Activated CD8-positive, alpha-beta memory T cell treated with anti-CD3 and anti-CD28 coated beads, Interleukin-2, amount 50 U/mL, for 4 hours (primary cell): ENCODE results near the gene AAGAB.
"Not testable (repeated sequence)": the region's sequence is repeated elsewhere in the genome, so short reads cannot be mapped to it uniquely, and the experiment has no call there.

Experiments used
- DNase-seq: peaks from one replicate; pipeline ENCODE4 v3.0.0-alpha.2; 2020

Gene AAGAB, protein sequence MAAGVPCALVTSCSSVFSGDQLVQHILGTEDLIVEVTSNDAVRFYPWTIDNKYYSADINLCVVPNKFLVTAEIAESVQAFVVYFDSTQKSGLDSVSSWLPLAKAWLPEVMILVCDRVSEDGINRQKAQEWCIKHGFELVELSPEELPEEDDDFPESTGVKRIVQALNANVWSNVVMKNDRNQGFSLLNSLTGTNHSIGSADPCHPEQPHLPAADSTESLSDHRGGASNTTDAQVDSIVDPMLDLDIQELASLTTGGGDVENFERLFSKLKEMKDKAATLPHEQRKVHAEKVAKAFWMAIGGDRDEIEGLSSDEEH

DNA sequence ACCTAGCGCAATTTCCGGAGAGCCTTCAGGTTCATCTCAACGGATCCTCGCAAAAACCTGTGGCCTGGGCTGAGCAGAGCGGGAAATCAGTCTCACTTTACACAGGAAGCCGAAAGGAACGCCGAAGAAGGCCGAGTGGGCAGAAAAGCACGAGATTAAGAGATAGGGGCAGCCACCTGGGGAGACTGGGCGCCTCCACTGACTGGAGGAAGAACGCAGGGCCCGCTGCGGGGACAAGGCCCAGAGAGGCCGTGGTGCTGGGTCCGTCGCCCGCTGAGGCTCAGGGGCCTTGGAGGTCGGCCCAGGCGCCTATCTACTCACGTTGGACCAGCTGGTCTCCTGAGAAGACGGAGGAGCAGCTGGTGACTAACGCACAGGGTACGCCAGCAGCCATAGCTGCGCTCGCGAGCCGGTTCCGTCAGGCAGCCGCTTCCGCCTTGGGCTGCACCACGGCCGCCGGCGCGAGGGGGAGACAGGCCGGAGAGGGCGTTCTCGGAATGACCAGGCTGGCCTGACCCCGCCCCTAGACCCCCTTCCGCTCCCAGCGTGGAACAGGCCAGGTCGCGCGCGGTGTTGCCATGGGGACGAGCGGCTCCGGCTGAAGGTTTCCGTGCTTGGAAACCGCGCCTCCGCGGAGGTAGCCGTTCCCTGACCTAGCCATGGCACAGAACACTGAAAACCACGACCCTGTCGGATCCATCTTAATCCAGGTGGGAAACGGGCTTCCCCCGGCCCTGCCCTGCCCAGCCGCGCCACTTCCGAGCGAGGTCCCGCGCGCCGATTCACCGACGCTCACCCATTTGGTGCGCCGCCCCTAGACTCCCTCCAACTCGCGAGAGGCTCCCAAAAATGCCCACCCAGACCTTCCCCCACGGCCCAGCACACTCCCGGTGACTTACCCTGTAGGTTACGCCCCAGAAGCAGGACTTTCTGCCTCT lies at the start of gene AAGAB, which contains the start of gene IQCH:
TSS of gene AAGAB (minus strand) at position 424 of the 938 bp plus-strand sequence. CDS start at position 394, 30 bp downstream.
TSS of gene IQCH (plus strand) at position 549 of the 938 bp plus-strand sequence. CDS start at position 660, 111 bp downstream.
- DNase-seq, result peak; percentile 99

DNA sequence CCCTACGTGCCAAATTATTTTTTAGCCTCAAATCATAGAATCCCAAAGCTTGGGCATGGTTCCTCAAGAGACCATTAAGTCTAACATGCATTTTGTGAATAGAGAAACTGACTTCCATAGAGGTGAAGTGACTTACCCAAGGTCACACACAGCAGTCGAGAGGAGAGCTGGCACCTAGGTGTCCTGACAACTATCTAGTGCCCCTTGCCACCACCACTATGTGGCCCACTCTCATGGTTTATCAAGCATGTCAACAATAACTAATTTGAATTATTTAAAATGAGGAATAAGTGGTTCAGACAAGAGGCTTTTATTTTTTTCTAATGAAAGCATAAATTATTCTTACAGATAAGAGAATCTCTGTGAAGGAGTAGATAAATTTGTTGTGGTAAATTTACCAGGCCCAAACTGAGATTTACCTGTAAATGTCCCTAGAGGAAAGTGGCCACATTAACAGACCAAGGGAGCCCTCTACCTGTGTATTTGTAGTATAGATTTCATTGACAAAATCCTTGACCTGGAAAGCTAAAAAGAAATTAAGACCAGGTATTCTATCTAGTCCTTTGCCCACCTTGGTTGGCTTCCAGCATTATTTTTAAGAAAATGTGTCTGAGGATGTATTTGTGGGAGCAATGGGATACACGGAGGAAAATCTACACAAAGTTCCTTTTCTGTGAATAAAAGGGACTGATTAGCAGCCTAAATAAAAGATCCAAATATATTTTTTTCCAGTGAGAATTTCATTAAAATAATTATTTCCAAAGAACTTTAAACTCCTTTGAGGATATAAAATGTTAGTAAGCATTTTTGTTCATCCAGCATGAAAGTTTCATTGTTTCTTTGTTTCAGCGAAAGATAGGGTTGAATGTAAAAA lies 49.3 kb upstream of the AAGAB start:
- no peak for DNase-seq

DNA sequence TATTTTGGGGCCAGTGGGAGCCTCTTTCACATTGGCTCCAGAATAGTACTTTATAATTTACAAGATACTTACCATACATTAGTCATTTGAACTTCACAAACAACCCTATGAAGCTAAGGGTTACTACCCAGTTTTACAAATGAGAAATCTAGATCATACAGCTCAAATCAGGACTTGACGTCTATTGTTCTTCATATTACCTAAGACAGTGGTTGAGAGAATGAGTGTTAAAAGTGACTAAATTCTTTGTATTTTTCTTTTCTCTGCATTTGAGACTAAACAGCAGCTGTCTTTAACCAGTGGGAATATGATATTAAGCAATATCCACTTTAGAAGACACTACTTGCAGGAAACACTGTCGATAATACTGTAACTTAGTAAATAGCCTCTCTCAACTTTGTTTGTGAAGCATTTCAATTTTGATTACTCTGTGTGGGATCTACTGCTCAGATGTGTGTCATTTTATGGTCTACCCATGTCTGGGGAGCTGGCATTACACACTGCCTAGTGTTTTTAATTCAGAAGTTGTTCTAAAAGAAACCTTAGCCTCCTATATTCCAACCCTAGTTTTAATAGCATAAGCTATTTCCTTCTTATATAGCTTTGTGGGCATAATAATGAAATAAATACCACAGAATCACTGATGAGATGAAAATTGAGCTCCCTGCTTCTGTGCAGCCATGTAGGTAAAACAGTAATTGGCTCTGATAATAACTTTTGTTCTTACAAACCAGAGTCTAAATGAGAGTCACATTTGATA lies 46.0 kb upstream of the AAGAB start:
- no peak for DNase-seq

DNA sequence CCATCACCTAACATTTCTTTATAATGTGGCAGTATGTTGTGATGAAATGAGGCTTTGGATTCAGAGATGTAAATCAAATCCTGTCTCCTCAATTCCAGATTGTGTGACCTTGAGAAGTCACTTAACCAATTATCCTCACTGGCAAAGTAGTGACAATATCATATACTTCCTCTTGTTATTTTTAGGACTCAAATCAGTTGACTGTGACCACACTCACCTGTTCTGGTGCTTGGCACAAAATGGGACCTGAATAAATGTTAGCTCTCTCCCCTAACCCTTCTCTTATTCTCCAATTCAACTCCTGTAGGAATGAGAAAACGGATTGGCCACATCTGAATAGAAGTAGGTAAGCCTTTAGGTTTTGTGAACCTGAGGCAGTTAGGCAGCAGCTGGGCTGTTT lies 42.2 kb upstream of the AAGAB start:
- no peak for DNase-seq

DNA sequence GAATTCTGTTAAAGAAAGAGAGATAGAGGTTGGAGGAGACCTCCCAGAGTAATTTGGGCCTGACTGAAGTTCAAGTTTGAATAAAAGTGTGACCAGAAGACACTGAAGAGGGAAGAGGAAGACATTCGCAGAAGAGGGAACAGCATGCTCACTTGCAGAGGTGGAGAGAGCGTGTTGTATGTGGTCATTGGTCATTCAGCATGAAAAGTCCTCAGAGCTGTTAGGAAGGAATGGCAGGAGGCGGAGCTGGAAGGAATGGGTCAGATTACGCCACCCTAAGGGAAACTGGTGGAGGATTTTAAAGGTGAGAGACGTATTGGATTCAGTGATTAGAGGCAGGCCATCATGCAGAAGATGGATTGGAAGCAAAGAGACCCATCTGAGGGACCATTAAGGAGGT lies 41.7 kb upstream of the AAGAB start:
- no peak for DNase-seq

DNA sequence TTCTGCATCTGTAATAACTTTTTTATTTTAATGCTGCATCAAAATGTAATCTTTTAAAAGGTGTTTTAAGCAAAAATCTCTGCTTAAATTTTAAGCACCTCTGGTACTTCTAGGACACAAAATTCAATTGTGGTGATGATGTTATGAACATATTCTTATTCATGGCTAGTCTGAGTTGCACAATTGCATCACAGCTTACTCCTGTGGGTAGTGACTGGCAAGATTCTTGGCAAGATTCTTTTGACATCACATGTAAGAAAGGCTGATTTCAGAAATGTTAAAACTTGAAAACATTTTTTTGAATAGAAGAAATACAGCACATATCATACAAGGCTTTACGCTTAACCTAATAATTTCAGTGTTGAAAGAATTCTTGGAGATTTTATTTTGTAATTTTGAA lies 35.9 kb upstream of the AAGAB start:
- DNase-seq, result no peak

DNA sequence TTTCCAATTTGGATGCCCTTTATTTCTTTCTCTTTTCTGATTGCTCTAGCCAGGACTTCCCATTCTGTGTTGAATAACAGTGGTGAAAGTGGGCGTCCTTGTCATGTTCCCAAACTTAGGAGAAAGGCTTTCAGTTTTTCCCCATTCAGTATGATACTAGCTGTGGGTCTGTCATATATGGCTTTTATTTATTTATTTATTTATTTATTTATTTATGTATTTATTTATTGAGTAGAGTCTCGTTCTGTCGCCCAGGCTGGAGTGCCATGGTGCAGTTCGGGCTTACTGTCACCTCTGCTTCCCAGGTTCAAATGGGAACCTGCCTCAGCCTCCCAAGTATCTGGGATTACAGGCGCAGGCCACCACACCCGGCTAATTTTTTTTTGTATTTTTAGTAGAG lies 31.9 kb upstream of the AAGAB start:
- not testable (repeated sequence) for DNase-seq

DNA sequence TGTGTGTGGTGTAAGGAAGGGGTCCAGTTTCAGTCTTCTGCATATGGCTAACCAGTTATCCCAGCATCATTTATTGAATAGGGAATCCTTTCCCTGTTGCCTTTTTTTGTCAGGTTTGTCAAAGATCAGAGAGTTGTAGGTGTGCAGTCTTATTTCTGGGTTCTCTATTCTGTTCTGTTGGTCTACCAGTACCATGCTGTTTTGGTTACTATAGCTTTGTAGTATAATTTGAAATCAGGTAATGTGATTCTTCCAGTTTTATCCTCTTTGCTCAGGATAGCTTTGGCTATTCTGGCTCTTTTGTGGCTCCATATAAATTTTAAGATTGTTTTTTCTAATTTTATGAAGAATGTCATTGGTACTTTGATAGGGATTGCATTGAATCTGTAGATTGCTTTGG lies 31.2 kb upstream of the AAGAB start:
- not testable (repeated sequence) for DNase-seq

DNA sequence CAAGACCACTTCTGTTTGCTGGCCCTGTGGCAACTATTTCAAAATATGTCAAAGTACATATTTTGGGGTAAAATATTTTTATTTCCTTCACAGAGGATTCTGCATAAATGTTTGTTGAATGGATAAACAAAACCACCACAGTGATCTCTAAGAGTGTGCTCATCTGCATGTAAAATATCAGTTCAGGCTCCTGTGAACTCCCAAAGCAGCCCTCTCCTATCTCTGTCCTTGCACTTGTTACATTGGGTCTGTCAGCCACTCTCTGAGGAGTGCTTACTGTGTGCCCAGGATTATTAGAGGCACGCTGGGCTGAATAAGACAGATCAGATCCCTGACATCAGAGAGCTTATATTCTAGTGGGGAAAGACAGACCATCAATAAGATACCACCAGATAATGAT lies 27.3 kb upstream of the AAGAB start:
- no peak for DNase-seq

DNA sequence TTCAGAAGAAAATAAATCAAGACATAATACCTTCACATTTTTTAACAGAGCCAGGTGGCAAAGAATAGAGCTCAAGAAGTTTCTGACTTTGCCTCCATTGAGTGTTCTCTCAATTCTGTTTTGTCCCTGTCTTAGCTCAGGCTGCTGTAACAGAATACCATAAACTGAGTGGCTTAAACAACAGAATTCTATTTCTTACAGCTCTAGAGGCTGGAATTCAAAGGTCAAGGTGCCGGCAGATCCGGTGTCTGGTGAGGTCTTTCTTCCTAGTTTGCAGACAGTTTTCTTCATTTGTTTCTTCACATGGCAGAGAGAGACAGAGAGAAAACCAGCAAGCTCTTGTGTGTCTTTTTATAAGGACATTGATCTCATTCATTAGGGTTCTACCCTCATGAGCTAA lies 25.8 kb upstream of the AAGAB start:
- DNase-seq, result no peak

DNA sequence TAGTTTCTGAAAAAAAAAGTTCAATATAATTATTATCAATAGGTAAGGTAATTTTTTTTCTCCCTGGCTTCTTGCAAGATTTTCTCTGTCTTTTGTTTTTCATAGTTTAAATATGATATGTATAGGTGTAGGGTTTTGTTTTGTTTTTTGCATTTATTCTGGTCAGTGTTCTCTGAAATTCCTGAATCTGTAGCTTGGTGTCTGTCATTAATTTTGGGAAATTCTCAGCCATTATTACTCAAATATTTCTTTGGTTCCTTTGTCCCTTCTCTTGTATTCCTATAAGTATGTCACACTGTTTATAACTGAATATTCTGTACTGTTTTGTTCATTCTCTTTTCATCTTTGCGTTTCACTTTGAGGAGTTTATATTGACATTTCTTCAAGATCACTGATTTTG lies 22.2 kb upstream of the AAGAB start:
- no peak for DNase-seq

DNA sequence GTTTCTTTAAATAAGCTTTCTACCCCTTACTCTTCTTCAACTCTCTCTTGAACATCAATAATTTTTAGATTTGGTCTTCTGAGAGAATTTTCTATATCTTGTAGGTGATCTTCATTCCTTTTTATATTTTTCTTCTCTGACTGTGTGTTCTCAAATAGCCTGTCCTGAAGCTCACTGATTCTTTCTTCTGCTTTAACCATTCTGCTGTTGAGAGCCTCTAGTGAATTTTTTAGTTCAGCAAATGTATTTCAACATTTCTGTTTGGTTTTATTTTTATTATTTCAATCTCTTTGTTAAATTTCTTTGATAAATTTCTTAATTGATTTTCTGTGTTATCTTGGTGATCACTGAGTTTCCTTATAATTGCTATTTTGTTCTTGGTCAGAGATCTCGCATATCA lies 19.8 kb upstream of the AAGAB start:
- no peak for DNase-seq

DNA sequence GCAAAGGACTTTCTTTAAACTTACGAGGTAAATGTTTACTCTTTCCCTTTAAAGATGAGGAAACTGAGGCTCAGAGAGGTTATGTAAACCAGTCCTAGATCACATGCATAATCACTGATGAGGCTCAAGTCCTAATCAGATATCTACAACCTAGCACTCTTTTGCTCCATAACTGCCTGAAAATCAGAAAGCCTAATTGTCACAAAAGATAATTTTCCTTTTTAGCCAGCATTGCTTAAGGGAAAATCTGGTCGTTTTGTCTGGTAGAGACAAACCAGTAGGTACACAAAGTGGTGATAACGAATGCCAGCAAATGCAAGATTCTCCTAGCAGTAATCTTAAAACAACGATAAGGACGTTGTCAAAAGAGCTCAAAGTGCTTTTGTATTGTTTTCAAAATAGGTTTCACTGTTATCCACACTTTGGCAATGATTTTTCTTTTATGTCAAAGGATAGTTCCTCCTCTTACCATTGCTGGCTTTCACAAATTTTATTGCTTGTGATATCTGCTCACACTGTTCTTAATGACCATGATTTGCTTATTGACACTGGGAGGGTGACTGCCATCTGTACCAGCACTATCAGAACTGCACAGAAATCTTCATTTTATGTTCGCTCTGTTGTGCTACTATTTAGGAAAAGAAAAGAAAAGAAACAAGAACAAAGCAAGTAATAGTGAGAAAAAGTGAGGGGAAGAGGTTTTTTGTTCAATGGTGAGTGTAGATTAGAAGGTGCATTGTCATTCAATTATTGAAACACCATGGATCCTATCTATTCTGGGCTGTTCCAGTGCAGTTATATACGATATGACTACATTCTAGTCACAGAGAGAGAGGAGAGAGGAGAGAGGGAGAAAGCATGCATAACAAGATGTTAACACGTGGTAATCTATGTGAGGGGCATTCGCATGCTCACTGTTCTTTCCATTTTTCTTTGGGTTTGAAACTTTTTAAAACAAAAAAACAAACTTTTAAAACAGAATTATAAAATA lies 13.8 kb upstream of the AAGAB start:
- no peak for DNase-seq

DNA sequence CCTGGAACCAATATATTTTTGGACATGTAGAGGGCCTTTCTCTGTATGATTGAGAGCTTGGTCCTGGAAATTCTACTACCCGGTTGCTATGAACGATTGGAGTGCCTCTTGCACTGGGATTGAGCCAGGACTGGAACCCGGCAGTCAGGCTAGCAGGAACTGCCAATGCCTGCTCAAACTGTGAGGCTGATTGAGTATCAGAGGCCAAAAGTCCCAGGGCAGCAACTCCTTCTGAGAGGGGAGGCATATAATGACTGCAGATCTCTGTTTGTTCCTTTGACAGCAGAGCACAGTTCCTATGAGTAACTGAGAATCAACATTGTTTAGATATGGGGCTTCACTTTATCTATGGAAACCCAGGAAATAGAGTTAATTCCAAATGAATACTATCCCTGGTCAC lies 13.0 kb upstream of the AAGAB start:
- no peak for DNase-seq

DNA sequence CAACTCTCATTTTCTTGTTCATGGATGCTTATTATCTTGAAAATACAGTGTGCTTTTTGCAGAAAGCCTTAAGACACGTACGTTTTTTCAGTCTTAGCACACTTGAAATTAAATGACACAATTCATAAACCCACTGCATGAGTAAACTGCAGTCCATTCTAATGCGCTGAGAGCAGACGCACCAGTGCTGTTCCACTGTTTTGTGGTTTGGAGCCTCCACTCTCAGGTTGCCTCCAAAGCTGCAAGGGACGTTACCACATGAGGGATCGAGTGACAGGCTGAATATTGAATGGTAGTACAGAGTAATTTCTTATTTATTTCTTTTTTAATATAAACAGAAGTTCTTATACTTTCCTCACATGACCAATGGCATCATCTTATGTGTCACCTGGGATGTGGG lies 12.4 kb upstream of the AAGAB start:
- DNase-seq, result no peak

DNA sequence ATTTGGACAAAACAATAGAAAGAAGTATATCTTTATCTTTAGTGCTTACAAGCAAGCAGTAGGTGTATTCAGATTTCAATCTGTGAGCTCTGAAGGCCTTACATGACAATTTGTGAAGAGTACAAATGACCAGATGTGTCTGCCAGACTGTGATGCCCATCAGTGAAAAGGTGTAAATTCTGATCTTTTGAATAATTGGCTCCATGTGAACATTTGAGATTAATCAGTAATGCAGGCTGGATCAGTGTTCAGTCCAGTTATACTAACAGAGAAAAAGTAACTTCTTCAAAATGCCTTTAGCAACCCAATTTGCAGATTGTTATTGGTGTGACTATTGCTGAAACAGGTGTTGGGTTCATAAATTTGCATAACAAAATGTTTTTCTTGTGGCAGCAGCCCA lies 5.3 kb upstream of the AAGAB start:
- no peak for DNase-seq

DNA sequence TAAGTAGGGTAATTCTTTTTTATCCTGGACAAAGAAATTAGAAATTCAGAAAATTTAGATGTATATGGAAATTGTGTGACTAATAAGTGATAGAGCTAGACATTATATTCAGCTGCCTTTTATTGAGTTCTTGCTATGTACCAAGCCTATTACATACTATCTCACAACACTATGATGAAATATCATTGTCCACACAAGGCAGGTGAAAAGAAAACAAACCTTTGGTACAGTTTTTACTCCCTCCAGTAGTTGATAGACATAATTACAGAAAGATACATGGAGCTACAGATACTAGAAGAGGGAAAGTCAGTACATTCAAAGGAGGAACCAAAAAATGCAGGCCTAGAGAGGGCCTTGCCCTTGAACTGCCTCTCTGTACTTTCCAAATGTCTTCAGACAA lies 4.9 kb upstream of the AAGAB start:
- no peak for DNase-seq

DNA sequence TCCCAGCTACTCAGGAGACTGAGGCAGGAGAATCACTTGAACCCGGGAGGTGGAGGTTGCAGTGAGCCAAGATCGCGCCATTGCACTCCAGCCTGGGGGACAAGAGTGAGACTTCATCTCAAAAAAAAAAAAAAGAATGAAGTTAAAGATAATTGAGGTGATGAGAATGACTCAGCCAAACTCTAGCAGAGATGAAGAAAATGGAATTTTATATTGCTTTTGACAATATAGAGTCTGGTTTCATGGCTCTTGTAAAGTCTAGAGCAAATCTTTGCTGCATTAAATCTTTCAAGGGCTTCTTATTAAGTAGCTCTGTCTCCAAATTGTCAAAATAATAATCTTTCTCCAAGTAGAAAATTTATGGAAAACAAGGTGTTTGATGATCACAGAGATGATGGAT lies 4.0 kb upstream of the AAGAB start:
- not testable (repeated sequence) for DNase-seq

DNA sequence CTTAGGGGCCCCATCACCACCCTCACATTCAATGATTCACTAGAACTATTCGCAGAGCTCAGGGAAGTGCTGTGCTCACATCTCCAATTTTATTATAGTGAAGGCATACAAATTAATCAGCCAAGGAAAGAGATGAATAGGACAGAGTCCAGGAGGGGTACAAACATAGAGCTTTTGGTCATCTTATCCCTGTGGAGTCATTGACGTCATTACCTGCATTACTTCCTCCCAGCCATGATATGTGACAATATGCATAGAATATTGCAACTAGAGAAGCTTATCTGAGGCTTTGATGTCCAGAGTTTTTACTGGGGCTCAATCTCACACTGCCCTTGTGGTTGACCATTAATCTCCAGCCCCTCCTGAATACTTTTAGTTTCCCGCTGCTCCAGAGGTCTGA lies 1.6 kb upstream of the AAGAB start:
- DNase-seq, result no peak

DNA sequence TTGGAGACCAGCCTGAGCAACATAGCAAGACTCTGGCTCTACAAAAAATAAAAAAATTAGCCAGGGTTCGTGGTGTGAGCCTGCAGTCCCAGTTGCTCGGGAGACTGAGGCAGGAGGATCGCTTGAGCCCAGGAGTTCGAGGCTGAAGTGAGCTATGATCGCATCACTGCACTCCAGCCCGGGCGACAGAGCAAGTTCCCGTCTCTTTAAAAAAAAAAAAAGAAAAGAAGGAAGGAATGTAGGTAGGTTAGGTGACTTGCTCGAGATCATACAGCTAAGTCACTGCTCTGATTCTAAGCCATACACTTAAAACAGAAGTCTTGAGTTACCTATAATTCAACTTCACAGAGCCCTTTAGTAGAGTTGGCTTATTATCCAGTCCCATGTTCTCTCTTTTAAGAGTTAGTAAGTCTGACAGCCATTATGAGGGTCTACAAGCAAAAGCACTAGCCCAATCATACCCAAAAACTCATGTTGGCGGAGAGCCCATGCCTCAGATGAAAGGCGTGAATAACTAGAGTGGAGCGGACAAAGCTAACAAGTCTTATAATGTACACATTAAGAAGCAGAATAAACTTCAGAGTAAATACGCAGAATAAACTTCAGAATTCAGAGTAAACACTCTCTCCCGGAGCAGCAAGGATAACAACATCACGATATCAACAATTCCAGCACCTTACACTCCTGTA lies 768 bp downstream of the AAGAB start:
- no peak for DNase-seq
